K562 (cell line): Measurements from ENCODE around the gene IQGAP3. TPM values are rescaled to one million over a fixed set of nuclear protein-coding genes. Genes with fewer than 3 reads are reported as not detected.

Experiments
- ARHGAP35 ChIP-seq: fragments of 450-650 bp; IDR thresholded peaks from 2 replicates; pipeline ENCODE4 v1.6.1; 2018; ENCODE audit not compliant: partially characterized antibody
- CBFA2T3 ChIP-seq: fragments of 450-650 bp; IDR thresholded peaks from 2 replicates; pipeline ENCODE4 v1.6.1; 2017
- CREB1 ChIP-seq, 2 experiments: sonication (generic) in 1 of 2; formaldehyde crosslinking in 1 of 2; IDR thresholded peaks; 2 replicates each; pipeline versions ENCODE4 v1.6.1 to v1.8.0; 2012 to 2022; ENCODE audit warnings: inconsistent platforms in 1 of 2, mild to moderate bottlenecking in 1 of 2, missing genetic modification reagents in 1 of 2, moderate library complexity in 1 of 2
- DPF2 ChIP-seq: fragments of 450-650 bp; IDR thresholded peaks from 2 replicates; pipeline ENCODE4 v1.6.1; 2016
- ETV5 ChIP-seq: sonication (generic); formaldehyde crosslinking; IDR thresholded peaks from 2 replicates; pipeline ENCODE4 v1.4.0; 2020; ENCODE audit warnings: low read depth, mild to moderate bottlenecking, missing genetic modification reagents
- HDAC2 ChIP-seq: fragments of 450-650 bp; IDR thresholded peaks from 2 replicates; pipeline ENCODE4 v1.6.1; 2016; ENCODE audit warnings: mild to moderate bottlenecking
- HDGF ChIP-seq: fragments of 450-650 bp; IDR thresholded peaks from 2 replicates; pipeline ENCODE4 v1.6.1; 2016
- NCOA2 ChIP-seq, 2 experiments: fragments of 450-650 bp; IDR thresholded peaks; 2 replicates each; pipeline ENCODE4 v1.6.1; 2018; ENCODE audit warnings: mild to moderate bottlenecking in 2 of 2, moderate library complexity in 1 of 2; ENCODE audit not compliant: partially characterized antibody in 2 of 2
- PPARD ChIP-seq: fragments of 250-450 bp; sonication (Bioruptor Pico); IDR thresholded peaks from 2 replicates; pipeline ENCODE4 v1.8.0; 2022; ENCODE audit warnings: inconsistent platforms, mild to moderate bottlenecking, moderate library complexity
- RAD21 ChIP-seq, 2 experiments: fragments of 250-450 bp in 1 of 2; fragments of 450-650 bp in 1 of 2; sonication (Bioruptor Pico) in 1 of 2; formaldehyde crosslinking in 1 of 2; IDR thresholded peaks in 1 of 2; conservative IDR thresholded peaks in 1 of 2; 2 replicates each; pipeline versions ENCODE4 v1.4.0 to v1.8.0; 2020 to 2022; ENCODE audit warnings: mild to moderate bottlenecking in 2 of 2, moderate library complexity in 1 of 2
- RNF219 ChIP-seq: fragments of 250-450 bp; sonication (Bioruptor Pico); IDR thresholded peaks from 2 replicates; pipeline ENCODE4 v1.5.0; 2022; ENCODE audit warnings: mild to moderate bottlenecking
- RUNX1 ChIP-seq: sonication (generic); IDR thresholded peaks from 2 replicates; pipeline ENCODE4 v1.6.1; 2016; ENCODE audit warnings: antibody characterized with exemption, low read depth
- SIN3A ChIP-seq, 2 experiments: fragments of 150-350 bp in 1 of 2; IDR thresholded peaks; 2 replicates each; pipeline ENCODE4 v1.6.1; 2011 to 2016; ENCODE audit warnings: borderline replicate concordance in 2 of 2, low read depth in 2 of 2, low read length in 2 of 2, mild to moderate bottlenecking in 2 of 2, moderate library complexity in 2 of 2; ENCODE audit not compliant: control insufficient read depth in 1 of 2
- SMARCE1 ChIP-seq: fragments of 450-650 bp; IDR thresholded peaks from 2 replicates; pipeline ENCODE4 v1.7.1; 2016; ENCODE audit warnings: mild to moderate bottlenecking
- ZNF263 ChIP-seq: sonication (generic); formaldehyde crosslinking; IDR thresholded peaks from 2 replicates; pipeline ENCODE4 v1.8.0; 2022; ENCODE audit warnings: mild to moderate bottlenecking, missing genetic modification reagents, borderline replicate concordance
- ZNF592 ChIP-seq: fragments of 450-650 bp; IDR thresholded peaks from 2 replicates; pipeline ENCODE4 v1.6.1; 2017; ENCODE audit warnings: antibody characterized with exemption, mild to moderate bottlenecking
- ZNF717 ChIP-seq: fragments of 250-450 bp; sonication (Bioruptor Pico); IDR thresholded peaks from 2 replicates; pipeline ENCODE4 v1.5.0; 2021
- ZNF830 ChIP-seq: fragments of 250-450 bp; sonication (Bioruptor Pico); IDR thresholded peaks from 2 replicates; pipeline ENCODE4 v1.5.0; 2021; ENCODE audit warnings: mild to moderate bottlenecking
- polyA plus RNA-seq, 8 experiments: library from polyadenylated mRNA; depleted of rRNA in 4 of 8; stranded (reverse) in 5 of 8; unstranded in 3 of 8; fragments of >200 nt; fragmentation: Nextera tagmentation in 2 of 8; fragmentation: Illumina TruSeq in 1 of 8; extraction: Ambion mirVana in 2 of 8; extraction: Trizol in 1 of 8; gene quantifications; 2 replicates each; pipeline versions ENCODE4 v1.2.1 to v1.2.3, GENCODE V29; 2011 to 2014; ENCODE audit warnings: inconsistent platforms in 1 of 8, missing spikeins in 1 of 8
- total RNA-seq, 7 experiments: library from RNA; depleted of rRNA in 6 of 7; stranded (reverse); fragments of >200 nt in 6 of 7; fragmentation: Illumina TruSeq in 2 of 7; extraction: Trizol in 2 of 7; gene quantifications; 2 replicates each; pipeline versions ENCODE4 v1.2.1 to v1.2.3, GENCODE V29; 2011 to 2021; ENCODE audit warnings: low replicate concordance in 1 of 7
- TF ChIP-seq, protein P1 (sequence below): fragments of 450-650 bp; formaldehyde crosslinking; IDR thresholded peaks from 2 replicates; pipeline ENCODE4 v1.4.0; 2020; ENCODE audit warnings: mild to moderate bottlenecking, mixed read lengths
- TF ChIP-seq, protein P2 (sequence below): fragments of 250-450 bp; sonication (Bioruptor Pico); IDR thresholded peaks from 2 replicates; pipeline ENCODE4 v1.8.0; 2021; ENCODE audit warnings: moderate library complexity, mild to moderate bottlenecking, inconsistent platforms

IQGAP3 gene
- total and polyA plus RNA-seq, 9 of the 15 experiments (the other 6 are each of a cell fraction or from before 2014, with no cell fraction given), result 1.4 to 16.6 (median 11.9) TPM

GRCh38 chr1:156489166-156489934 is 83.0 kb downstream of the IQGAP3 start (continued):
- TF ChIP-seq DPF2 (peak; percentile 67; the same call in 1 of the 2 replicates), HDAC2 (peak; percentile 52; the same call in 1 of the 2 replicates), ARHGAP35 (no peak), RNF219 (CRISPR knock-in tag) (no peak), CBFA2T3 (peak; percentile 51), ETV5 (CRISPR knock-in tag) (no peak), ZNF263 (CRISPR knock-in tag) (peak; percentile 66; the same call in 1 of the 2 replicates), RUNX1 (no peak), NCOA2 (IDR thresholded peaks at IDR 0.05; ENCODE audit: partially characterized antibody in 2 of 2) (no peak), PPARD (CRISPR knock-in tag) (no peak), RAD21 (CRISPR knock-in tag; conservative IDR thresholded peaks at IDR 0.05 in 1 of 2, IDR thresholded peaks at IDR 0.05 in 1 of 2) (peak in 1 of 2 experiments; percentile 38; a peak in 2 of 4 replicates), SIN3A (IDR thresholded peaks at IDR 0.05; ENCODE audit: borderline replicate concordance in 2 of 2, control insufficient read depth in 1 of 2, low read depth in 2 of 2, low read length in 2 of 2) (no peak), ZNF592 (no peak), ZNF717 (no peak), SMARCE1 (peak; percentile 47; the same call in 1 of the 2 replicates), CREB1 (IDR thresholded peaks at IDR 0.05) (no peak), CREB1 (CRISPR knock-in tag; IDR thresholded peaks at IDR 0.05) (0 out of 2 replicates have a peak, but pooled peaks have one; percentile 36), ZNF830 (CRISPR knock-in tag) (no peak), HDGF (peak; percentile 66; the same call in 1 of the 2 replicates)
- TF ChIP-seq, protein P1, sequence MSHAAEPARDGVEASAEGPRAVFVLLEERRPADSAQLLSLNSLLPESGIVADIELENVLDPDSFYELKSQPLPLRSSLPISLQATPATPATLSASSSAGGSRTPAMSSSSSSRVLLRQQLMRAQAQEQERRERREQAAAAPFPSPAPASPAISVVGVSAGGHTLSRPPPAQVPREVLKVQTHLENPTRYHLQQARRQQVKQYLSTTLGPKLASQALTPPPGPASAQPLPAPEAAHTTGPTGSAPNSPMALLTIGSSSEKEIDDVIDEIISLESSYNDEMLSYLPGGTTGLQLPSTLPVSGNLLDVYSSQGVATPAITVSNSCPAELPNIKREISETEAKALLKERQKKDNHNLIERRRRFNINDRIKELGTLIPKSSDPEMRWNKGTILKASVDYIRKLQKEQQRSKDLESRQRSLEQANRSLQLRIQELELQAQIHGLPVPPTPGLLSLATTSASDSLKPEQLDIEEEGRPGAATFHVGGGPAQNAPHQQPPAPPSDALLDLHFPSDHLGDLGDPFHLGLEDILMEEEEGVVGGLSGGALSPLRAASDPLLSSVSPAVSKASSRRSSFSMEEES, result no peak
- TF ChIP-seq, protein P2, sequence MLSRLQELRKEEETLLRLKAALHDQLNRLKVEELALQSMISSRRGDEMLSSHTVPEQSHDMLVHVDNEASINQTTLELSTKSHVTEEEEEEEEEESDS (CRISPR knock-in tag), result no peak
